ENCODE measurements around the gene VPS36. TPM values are rescaled to one million over a fixed set of nuclear protein-coding genes. Genes with fewer than 3 reads are reported as not detected.

Gene VPS36
- total RNA-seq, 1 experiment from 2014 or later, result 9.7 TPM

Other genes with a start within 250 kb of the VPS36 start
- 11.3 and 17.9 TPM in 2 replicates for gene THSD1, start 44.5 kb downstream of the VPS36 start, total RNA-seq (2014; rRNA removed; shearing (Covaris generic); ENCODE audit: low replicate concordance)
- gene CKAP2, start 4.8 kb upstream of the VPS36 start, total RNA-seq (2014; rRNA removed; shearing (Covaris generic); ENCODE audit: low replicate concordance), result 42.1 and 52.3 TPM in 2 replicates
- gene HNRNPA1L2, start 191.8 kb upstream of the VPS36 start, total RNA-seq (2014; rRNA removed; shearing (Covaris generic); ENCODE audit: low replicate concordance), result 0.33 TPM in 1 of 2 replicates, not detected in the other
- gene SUGT1, start 202.2 kb upstream of the VPS36 start, total RNA-seq (2014; rRNA removed; shearing (Covaris generic); ENCODE audit: low replicate concordance), result 34.3 and 73.2 TPM in 2 replicates